Measurements from ENCODE around the gene IL3RA.
"Not testable (repeated sequence)": the region's sequence is repeated elsewhere in the genome, so short reads cannot be mapped to it uniquely, and the experiment has no call there.

IL3RA gene

GRCh38 chrX:1398431-1399340 is 62.1 kb downstream of the IL3RA start:
- DNase-seq (ENCODE audit: low read depth in 2 of 2) = no peak

DNA sequence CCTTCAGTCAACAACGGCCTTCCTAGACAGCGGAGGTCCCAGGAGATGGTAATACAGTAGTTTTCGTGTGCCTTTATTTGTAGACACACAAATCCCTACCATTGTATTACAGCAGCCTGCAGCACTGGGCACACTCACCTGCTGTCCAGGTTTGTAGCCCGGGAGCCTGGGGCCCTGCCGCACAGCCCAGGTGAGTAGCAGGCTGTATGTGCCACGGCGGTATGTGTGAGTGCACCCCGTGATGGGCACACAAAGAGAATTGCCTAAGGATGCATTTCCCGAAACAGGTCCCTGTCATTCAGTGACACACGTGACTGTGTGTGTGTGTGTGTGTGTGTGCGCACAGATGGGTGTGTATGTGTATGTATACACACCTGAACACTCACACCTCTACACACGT is 63.5 kb downstream of the IL3RA start:
- DNase-seq (ENCODE audit: low read depth in 2 of 2) = no peak

DNA sequence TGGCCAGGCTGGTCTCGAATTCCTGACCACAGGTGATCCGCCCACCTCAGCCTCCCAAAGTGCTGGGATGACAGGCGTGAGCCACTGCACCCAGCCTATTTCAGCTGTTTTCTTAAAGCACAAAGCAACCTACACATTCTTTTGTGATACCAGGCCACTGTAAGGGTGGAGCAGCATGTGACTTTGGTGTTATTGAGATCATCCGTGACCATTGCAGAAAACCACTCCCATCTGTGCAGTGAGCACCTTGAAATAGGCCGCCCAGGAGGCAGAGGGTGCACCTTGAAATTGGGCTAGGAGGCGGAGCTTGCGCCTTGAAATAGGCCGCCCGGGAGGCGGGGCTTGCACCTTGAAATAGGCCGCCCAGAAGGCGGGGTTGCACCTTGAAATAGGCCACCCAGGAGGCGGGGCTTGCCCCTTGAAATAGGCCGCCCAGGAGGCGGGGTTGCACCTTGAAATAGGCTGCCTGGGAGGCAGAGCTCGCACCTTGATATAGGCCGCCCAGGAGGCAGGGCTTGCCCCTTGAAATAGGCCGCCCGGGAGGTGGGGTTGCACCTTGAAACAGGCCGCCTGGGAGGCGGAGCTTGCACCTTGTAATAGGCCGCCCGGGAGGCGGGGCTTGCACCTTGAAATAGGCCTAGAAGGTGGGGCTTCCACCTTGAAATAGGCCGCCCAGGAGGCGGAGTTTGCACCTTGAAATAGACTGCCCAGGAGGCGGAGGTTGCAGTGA is 64.3 kb downstream of the IL3RA start:
- no peak for DNase-seq (ENCODE audit: low read depth in 2 of 2)

DNA sequence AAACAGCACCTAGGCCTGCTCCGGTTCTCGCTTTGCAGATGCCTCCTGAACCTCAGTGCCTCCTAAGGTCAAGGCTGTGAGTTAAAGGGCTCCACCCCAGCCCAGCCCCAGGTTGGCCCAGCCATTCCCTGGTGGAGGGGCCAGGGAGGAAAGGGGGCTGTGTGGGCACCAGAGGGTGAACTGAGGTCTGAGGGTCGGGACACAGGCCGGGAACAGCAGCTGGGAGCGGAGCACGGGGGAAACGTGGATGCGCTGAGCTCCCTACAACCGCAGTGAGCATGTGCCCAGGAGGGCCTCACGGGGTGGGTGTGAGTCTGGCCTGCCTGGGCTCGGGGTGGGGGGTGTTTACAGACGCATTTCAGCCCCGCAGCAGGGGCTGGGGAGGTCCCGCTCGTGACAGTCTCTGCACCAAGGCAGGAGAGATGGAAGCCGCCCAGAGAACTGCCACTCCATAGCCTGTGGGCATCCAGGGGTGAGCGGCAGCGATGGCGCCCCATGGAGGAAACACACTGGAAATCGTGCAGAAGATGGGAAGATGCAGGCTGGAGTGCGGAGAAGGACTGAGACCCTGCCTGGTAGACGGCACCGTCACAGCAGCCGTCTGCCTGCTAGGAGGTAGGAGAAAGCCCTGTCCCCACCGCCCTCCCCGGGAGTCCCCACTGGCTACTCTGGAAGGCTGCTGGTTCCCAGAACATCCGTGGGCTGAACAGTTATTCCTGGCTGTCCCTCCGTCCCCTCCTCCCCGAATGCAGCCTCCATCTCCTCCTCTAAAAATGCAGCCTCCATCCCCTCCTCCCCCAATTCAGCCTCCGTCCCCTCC is 65.2 kb downstream of the IL3RA start:
- DNase-seq (ENCODE audit: low read depth in 2 of 2) = no peak

DNA sequence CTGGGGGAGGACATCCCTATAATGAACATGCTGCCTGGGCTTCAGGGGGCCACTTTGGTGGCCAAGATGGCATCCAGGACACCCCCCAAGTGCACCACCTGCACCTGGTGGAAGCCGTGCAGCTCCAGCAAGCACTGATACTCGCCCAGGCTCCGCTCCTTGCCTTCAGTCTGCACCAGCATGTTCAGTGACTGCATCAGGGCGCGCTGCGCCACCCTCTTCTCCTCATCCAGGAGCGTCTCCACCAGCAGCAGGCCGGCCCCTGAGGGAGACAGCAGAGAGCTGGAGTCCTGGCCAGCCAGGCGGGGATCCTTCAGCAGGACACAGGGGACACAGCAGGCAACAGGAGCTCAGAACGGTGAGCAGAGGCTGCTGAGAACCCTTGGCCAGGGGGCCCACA is 66.6 kb downstream of the IL3RA start:
- DNase-seq (ENCODE audit: low read depth in 2 of 2) = no peak

GRCh38 chrX:1403867-1404266 is 67.3 kb downstream of the IL3RA start:
- DNase-seq (ENCODE audit: low read depth in 2 of 2) = not testable (repeated sequence)

- not testable (repeated sequence) for DNase-seq (ENCODE audit: low read depth in 2 of 2)
Measured at GRCh38 chrX:1405769-1406168, 69.2 kb downstream of the IL3RA start.

DNA sequence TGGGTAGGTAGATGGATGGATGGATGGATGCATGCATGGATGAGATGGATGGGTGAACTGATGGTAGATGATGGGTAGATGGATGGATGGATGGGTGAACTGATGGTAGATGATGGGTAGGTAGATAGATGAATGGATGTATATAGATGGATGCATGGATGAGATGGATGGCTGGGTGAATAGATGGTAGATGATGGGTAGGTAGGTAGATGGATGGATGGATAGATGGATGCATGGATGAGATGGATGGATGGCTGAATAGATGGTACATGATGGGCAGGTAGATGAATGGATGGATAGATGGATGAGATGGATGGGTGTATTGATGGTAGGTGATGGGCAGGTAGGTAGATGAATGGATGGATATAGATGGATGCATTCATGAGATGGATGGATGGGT is 70.5 kb downstream of the IL3RA start:
- DNase-seq (ENCODE audit: low read depth in 2 of 2) = no peak

DNA sequence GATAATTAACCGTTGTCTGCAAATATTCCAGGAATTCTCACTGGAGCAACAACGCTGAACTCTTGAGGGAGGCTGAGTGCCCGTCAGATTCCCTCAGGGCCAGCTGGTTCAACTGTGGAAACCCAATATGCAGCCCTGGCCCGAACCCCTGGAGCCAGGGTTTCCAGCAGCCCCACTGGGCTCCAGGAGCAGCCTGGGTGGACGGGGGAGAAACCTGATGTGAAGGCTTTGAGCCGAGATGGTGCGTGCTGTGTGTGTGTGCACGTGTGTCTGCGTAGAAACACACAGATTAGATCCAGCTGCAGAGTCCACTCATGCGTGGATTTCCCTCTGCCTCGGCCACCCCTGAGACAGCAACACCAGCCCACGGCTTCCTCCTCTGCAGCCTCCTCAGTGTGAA is 74.7 kb downstream of the IL3RA start:
- no peak for DNase-seq (ENCODE audit: low read depth in 2 of 2)

DNA sequence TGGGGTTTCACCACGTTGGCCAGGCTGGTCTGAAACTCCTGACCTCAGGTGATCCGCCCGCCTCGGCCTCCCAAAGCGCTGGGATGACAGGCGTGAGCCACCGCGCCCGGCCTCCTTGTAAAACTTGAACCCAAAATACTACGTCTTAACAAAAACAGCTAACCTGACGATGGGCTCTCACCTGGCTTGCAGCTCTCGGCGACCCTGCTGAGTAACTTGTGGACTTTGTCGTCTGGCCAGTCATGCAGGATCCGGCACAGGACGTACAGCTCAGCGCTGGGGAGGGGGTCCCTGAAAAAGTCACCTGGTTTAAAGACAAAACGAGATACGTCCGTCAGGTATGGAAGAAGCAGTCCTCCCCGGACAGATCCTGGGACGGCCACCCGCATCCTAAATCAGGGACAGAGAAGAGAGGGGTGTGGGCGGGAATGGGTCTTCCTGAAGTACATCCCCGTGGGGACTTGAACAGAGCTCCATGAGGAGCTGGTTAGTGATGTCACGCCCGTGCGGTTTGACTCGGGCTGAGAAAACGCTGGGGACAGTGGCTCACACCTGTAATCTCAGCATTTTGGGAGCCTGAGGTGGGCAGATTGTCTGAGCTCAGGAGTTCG is 76.1 kb downstream of the IL3RA start:
- DNase-seq (ENCODE audit: low read depth in 2 of 2) = no peak

DNA sequence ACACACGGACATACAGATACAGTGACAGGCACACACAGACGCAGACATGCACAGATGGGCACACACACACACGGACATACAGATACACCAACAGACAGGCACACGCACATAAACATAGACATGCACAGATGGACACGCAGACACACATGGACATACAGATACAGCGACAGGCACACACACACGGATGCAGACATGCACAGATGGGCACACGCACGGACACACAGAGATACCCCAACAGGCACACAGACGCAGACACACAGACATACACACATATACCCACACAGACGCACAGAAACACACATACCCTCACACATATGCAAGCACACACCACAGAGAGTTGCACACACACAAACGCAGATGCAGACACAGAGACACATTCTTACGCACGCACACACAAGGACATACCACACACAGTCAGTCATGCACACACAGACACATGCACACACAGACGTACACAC is 79.8 kb downstream of the IL3RA start:
- no peak for DNase-seq (ENCODE audit: low read depth in 2 of 2)

GRCh38 chrX:1416965-1417760 is 80.6 kb downstream of the IL3RA start:
- no peak for DNase-seq (ENCODE audit: low read depth in 2 of 2)

GRCh38 chrX:1417921-1418771 is 81.6 kb downstream of the IL3RA start:
- no peak for DNase-seq (ENCODE audit: low read depth in 2 of 2)

DNA sequence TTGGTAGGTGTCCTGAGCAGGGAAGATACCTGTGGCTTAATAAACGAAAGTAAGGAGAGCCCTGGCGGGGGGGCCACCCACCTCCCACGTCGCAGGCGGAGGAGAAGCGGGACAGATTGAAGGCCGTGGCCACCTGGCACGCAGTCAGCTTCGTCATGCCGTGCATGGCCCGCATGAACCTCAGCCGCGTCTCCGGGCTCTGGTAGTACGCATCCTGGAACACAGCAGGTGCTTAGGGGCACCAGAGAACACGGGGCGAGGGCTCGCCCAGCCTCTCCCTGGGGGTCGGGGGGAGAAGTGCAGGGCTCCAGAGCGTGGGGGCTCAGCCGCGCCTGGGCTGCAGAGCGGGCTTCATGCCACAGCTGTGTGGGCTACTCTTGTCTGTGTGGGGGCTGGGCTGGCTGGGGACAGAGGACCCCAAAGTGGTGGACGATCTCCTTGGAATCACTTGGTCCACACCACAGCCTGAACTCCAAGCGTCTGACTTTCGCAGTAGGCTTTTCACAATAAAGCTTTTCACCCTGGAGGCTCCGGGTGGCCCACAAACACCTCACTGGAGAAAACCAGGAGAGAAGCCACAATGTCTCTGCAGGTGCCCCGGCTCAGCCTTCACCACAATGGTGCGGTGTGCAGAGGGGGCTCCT is 82.4 kb downstream of the IL3RA start:
- no peak for DNase-seq (ENCODE audit: low read depth in 2 of 2)

DNA sequence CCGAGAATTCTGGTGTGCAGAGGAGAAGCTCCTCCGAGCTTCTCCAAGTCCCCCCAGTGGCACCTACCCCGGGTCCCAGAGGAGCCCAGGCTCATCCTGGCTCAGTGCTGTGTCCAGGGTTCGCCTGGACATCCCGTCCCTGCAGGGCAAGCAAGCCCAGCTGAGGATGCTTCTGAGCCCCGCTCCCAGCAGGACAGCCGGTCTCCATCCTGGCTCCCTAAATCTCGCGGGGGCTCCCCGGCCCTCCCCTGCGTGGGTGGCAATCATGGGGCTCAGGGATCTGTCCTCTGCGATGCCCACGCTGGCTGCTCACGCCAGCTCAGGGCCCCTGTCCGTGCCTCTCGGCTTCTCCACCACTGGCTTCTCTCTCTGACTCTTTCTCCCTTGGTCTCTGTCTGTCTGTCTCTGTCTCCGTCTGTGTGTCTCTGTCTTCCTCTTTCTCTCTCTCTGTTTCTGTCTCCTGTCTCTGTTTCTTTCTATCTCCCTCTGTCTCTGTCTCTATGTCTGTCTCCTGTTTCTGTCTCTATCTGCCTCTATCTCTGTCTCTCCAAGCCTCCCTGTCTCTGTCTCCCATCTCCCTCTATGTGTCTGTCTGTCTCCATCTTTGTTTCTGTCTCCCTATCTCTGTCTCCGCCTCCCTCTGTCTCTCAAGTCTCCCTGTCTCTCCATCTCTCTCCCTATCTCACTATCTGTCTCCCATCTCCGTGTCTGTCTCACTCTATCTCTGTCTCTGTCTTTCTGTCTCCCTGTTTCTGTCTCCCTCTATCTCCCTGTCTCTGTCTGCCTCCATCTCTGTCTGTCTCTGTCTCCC is 83.2 kb downstream of the IL3RA start:
- DNase-seq (ENCODE audit: low read depth in 2 of 2) = no peak

DNA sequence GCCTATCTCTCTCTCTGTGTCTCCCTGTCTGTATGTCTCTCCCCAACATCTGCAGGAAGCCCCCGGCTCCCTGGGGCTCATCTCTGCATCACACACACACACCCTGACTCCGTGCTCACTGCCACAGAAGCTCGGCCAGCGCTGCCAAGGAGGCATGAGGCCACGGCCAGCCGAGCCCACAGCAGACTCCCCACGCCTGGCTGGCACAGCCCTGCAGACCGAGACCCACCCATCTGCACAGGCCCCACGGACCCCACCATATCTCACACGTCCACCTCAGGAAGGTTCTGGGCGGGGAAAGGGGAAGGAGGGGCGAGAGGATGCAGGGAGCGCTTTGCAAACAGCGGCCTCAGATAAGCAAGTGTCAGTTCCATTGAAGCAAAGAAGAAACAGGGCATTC is 83.8 kb downstream of the IL3RA start:
- DNase-seq (ENCODE audit: low read depth in 2 of 2) = no peak

DNA sequence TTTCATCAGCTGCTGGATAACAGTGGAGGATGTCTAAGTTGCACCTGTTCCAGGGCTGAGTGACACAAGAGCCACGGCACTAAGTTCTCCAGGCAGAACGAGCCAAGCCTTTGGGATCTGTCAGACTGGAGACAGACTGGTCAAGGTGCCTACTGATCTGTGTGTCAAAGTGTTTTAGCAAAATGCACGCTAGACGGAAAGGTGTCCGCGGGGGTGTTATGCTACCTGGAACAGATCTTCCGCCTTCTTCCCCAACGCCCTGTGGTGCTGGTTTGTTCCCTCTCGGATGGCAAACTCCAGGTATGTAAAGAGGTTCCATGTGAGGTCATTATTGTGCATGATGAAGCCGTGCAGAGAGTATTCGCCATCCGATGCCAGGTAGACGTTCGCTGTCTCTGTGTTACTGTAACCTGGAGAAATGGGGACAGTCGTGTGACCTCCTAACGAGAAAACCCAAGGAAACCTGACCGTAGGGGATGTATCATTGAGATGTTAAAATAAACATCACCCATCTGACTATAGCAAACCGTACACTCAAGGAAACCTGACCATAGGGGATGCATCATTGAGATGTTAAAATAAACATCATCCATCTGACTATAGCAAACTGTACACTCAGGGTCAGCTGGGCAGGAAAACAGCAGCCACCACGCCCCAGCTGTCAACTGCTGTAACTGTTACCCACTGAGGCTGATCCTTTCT is 85.0 kb downstream of the IL3RA start:
- no peak for DNase-seq (ENCODE audit: low read depth in 2 of 2)

DNA sequence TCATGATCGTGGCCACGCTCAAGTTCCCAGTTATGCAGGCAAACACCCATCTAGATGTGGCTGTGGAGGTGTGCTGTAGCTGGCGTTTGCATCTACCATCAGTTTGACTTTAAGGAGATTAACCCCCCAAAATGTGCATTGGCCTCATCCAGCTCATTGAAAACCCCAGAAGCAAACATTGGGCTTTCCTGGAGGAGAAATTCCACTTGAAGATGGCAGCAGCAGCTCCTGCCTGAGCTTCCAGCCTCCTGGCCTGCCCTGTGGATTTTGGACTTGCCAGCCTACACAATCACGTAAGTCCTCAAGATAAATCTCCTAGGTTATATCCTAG is 85.5 kb downstream of the IL3RA start:
- DNase-seq (ENCODE audit: low read depth in 2 of 2) = no peak

Data from stimulated activated CD8-positive, alpha-beta memory T cell treated with anti-CD3 and anti-CD28 coated beads, Interleukin-2, amount 100 ng/mL, for 1 hour (primary cell).